Heart left ventricle (tissue), 13 donors: ENCODE measurements around the gene ST8SIA6.

ENCODE experiments used
- POLR2A ChIP-seq, 2 donors: fragments of 450-650 bp; IDR thresholded peaks; one replicate each; pipeline ENCODE4 v1.6.1; 2017; ENCODE audit warnings: antibody characterized with exemption in 2 of 2, mild to moderate bottlenecking in 2 of 2, moderate library complexity in 2 of 2
- TF ChIP-seq, protein P1 (sequence below), 12 donors: fragments of 200-600 bp; sonication (generic) in 4 of 12; IDR thresholded peaks; one replicate each; pipeline versions ENCODE4 v1.5.0 to v1.8.0; 2018 to 2022; ENCODE audit warnings: antibody characterized with exemption in 12 of 12, mild to moderate bottlenecking in 5 of 12
- donor health status: ischemic (EF 13 %, LVEDD 7.1; RV severe dilation, severe dysfunction).
- donor health status: DM: no; HTN: yes; CAD: no.
- donor health status: DM: no; HTN: no; CAD: no.
- donor health status: ischemic (EF 25% LVEDD 6.9; RV normal size, moderate dysfunction).
- donor health status: ischemic (EF 25% LVEDD 5.7; RV mildly dilated, moderate dysfunction).
- donor health status: ischemic (EF 35%, LVEDD 5.7; RV mildly dilated, moderate dysfunction).
- donor health status: nonischemic (EF 11% LVEDD 7.7; RV severe dilation, severe dysfunction).
- donor health status: DM: yes; HTN: yes; CAD: no.
- donor health status: PGD.
- donor health status: ischemic (EF 29% LVEDD 5.4; RV normal size, mild dysfunction).
- donor health status: nonischemic (EF 23%, LVEDD 6.1; RV moderate dilation, normal function).

DNA sequence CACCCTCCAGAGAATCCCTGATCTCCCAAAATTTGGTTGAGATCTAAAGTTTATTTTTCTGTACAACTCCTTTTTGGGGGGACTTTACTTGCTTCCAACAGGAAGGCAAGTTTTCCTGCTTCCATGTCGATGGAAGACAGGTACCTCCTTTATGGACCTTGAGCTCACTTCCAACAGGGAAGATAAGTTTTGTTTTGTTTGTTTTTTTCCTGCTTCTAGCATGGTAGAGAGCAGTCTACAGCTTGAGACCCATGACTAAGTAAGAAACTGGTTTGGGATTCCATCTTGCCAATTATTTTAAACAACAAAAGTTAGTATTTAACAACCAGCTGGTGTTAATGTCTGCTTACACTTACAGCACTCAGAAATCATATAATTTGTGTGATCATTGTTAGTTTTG is 74.4 kb downstream of the ST8SIA6 start:
- TF ChIP-seq, protein P1, sequence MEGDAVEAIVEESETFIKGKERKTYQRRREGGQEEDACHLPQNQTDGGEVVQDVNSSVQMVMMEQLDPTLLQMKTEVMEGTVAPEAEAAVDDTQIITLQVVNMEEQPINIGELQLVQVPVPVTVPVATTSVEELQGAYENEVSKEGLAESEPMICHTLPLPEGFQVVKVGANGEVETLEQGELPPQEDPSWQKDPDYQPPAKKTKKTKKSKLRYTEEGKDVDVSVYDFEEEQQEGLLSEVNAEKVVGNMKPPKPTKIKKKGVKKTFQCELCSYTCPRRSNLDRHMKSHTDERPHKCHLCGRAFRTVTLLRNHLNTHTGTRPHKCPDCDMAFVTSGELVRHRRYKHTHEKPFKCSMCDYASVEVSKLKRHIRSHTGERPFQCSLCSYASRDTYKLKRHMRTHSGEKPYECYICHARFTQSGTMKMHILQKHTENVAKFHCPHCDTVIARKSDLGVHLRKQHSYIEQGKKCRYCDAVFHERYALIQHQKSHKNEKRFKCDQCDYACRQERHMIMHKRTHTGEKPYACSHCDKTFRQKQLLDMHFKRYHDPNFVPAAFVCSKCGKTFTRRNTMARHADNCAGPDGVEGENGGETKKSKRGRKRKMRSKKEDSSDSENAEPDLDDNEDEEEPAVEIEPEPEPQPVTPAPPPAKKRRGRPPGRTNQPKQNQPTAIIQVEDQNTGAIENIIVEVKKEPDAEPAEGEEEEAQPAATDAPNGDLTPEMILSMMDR (IDR thresholded peaks at IDR 0.05), result no peak
- TF ChIP-seq POLR2A (IDR thresholded peaks at IDR 0.05), result no peak
